Amygdala (tissue), 56 donors: ENCODE measurements around the gene C2CD3.

Experiments used
- DNase-seq, 56 donors: peaks; one replicate each; lab custom pipeline; 2025; lab: John Stamatoyannopoulos, UW

The C2CD3 gene

GRCh38 chr11:73969091-73969490 is 201.7 kb downstream of the C2CD3 start:
- no peak for DNase-seq

GRCh38 chr11:73968356-73968966 is 202.3 kb downstream of the C2CD3 start:
- no peak for DNase-seq

GRCh38 chr11:73965764-73966121 is 205.1 kb downstream of the C2CD3 start:
- DNase-seq: no peak

- no peak for DNase-seq
Observed at GRCh38 chr11:73965076-73965763, 205.6 kb downstream of the C2CD3 start.

GRCh38 chr11:73963861-73964260 is 206.9 kb downstream of the C2CD3 start:
- DNase-seq: no peak
